Suprapubic skin (tissue), 4 donors: Measurements from ENCODE around the gene PACC1. TPM values are rescaled to one million over a fixed set of nuclear protein-coding genes. Genes with fewer than 3 reads are reported as not detected.

Experiments used
- DNase-seq, 2 donors: peaks; one replicate each; pipeline ENCODE4 v3.0.0-alpha.2; 2019; ENCODE audit warnings: low spot score in 2 of 2
- H3K27ac ChIP-seq: fragments of 200-600 bp; sonication (generic); one replicate; pipeline ENCODE4 v1.5.1; 2019
- H3K27me3 ChIP-seq: fragments of 200-600 bp; sonication (generic); one replicate; pipeline ENCODE4 v1.5.1; 2019
- H3K36me3 ChIP-seq: fragments of 200-600 bp; sonication (generic); one replicate; pipeline ENCODE4 v1.5.1; 2019
- H3K4me1 ChIP-seq: fragments of 200-600 bp; sonication (generic); one replicate; pipeline ENCODE4 v1.5.1; 2019
- H3K4me3 ChIP-seq: fragments of 200-600 bp; sonication (generic); one replicate; pipeline ENCODE4 v1.5.1; 2019; ENCODE audit warnings: mild to moderate bottlenecking
- H3K9me3 ChIP-seq: fragments of 200-600 bp; sonication (generic); one replicate; pipeline ENCODE4 v1.5.1; 2019
- CTCF ChIP-seq, 2 donors: fragments of 200-600 bp in 1 of 2; fragments of 450-650 bp in 1 of 2; sonication (generic) in 1 of 2; IDR thresholded peaks; one replicate each; pipeline ENCODE4 v1.5.1; 2016 to 2019; ENCODE audit warnings: antibody characterized with exemption in 2 of 2, mild to moderate bottlenecking in 1 of 2, moderate library complexity in 1 of 2
- EP300 ChIP-seq: sonication (generic); formaldehyde crosslinking; IDR thresholded peaks from one replicate; pipeline ENCODE4 v1.6.1; 2017; ENCODE audit warnings: antibody characterized with exemption
- POLR2A ChIP-seq, 2 donors: fragments of 450-650 bp; IDR thresholded peaks; one replicate each; pipeline ENCODE4 v1.6.1; 2017; ENCODE audit warnings: antibody characterized with exemption in 2 of 2, mild to moderate bottlenecking in 2 of 2, moderate library complexity in 2 of 2
- POLR2AphosphoS5 ChIP-seq, 3 donors: sonication (generic); formaldehyde crosslinking; IDR thresholded peaks; one replicate each; pipeline ENCODE4 v1.6.1; 2017; ENCODE audit warnings: antibody characterized with exemption in 3 of 3
- WGBS: methylation state at CpG from one replicate; pipeline ENCODE4 v1.1.5; 2018; 5-methylcytosine and 5-hydroxymethylcytosine counted together
- total RNA-seq, 4 donors: library from RNA; depleted of rRNA; stranded (reverse); fragments of >200 nt; gene quantifications; one replicate each; pipeline ENCODE4 v1.1.0, GENCODE V29; 2016

Gene PACC1
- 10 to 100 TPM in 1 of 4 donors, 1 to 10 TPM in 3; 3.3 to 11.9 (median 4.7) TPM for total RNA-seq

- H3K4me1 ChIP-seq = peaks cover 16% of the 10 kb centered on the region
- WGBS = under 1% methylated on average over 25 of the region's 74 CpGs
- TF ChIP-seq EP300 = no peak
- TF ChIP-seq POLR2A (IDR thresholded peaks at IDR 0.05) = no peak
- TF ChIP-seq CTCF (IDR thresholded peaks at IDR 0.05) = no peak
- no peak for TF ChIP-seq POLR2AphosphoS5 (IDR thresholded peaks at IDR 0.05)
- no peak within 1 kb of the TSS for H3K27ac ChIP-seq
- H3K27me3 ChIP-seq = no peaks in the 10 kb centered on the region
- H3K36me3 ChIP-seq = peaks cover 10% of the 10 kb centered on the region
- peak; percentile 91 to 93 for DNase-seq
- H3K4me3 ChIP-seq = peak within 1 kb of the TSS; percentile 82
- no peaks in the 10 kb centered on the region for H3K9me3 ChIP-seq
Observed at GRCh38 chr1:212414328-212415106, at the start of gene PACC1. TSS of gene PACC1 (minus strand) at chr1:212414886. CDS start at chr1:212414757, 129 bp downstream.

GRCh38 chr1:212463565-212464285 is 49.0 kb upstream of the PACC1 start:
- no peak for DNase-seq
- H3K27me3 ChIP-seq = no peaks in the 10 kb centered on the region
- H3K4me3 ChIP-seq = no peak overlapping the region
- TF ChIP-seq POLR2A (IDR thresholded peaks at IDR 0.05) (no peak), EP300 (no peak)
- 70% methylated on average over 7 of the region's 7 CpGs for WGBS
- no peak overlapping the region for H3K27ac ChIP-seq
- H3K4me1 ChIP-seq = peaks cover 26% of the 10 kb centered on the region
- no peaks in the 10 kb centered on the region for H3K9me3 ChIP-seq
- H3K36me3 ChIP-seq = no peaks in the 10 kb centered on the region

- H3K9me3 ChIP-seq = no peaks in the 10 kb centered on the region
- H3K36me3 ChIP-seq = no peaks in the 10 kb centered on the region
- TF ChIP-seq POLR2AphosphoS5 (IDR thresholded peaks at IDR 0.05) = no peak
- no peak for TF ChIP-seq EP300
- no peak for TF ChIP-seq CTCF (IDR thresholded peaks at IDR 0.05)
- TF ChIP-seq POLR2A (IDR thresholded peaks at IDR 0.05) = no peak
- no peak overlapping the region for H3K27ac ChIP-seq
- H3K4me3 ChIP-seq = no peak overlapping the region
- peaks cover 15% of the 10 kb centered on the region for H3K4me1 ChIP-seq
- no peak for DNase-seq
- H3K27me3 ChIP-seq = no peaks in the 10 kb centered on the region
- WGBS = 86% methylated on average over 13 of the region's 13 CpGs
Observed at GRCh38 chr1:212461916-212462660, 47.4 kb upstream of the PACC1 start.

GRCh38 chr1:212460376-212460775 is 45.7 kb upstream of the PACC1 start:
- WGBS = 83% methylated on average over 1 of the region's 9 CpGs
- Histone ChIP-seq H3K4me3 (no peak overlapping the region), H3K27ac (no peak overlapping the region)

More at GRCh38 chr1:212460376-212460775, 45.7 kb upstream of the PACC1 start:
- Histone ChIP-seq H3K27me3 (no peaks in the 10 kb centered on the region), H3K36me3 (no peaks in the 10 kb centered on the region), H3K9me3 (no peaks in the 10 kb centered on the region), H3K4me1 (peaks cover 16% of the 10 kb centered on the region)
- no peak for DNase-seq
- TF ChIP-seq EP300 (no peak), POLR2AphosphoS5 (IDR thresholded peaks at IDR 0.05) (no peak), CTCF (IDR thresholded peaks at IDR 0.05) (no peak), POLR2A (IDR thresholded peaks at IDR 0.05) (no peak)
